ENCODE data around the gene FXYD7.

DNA sequence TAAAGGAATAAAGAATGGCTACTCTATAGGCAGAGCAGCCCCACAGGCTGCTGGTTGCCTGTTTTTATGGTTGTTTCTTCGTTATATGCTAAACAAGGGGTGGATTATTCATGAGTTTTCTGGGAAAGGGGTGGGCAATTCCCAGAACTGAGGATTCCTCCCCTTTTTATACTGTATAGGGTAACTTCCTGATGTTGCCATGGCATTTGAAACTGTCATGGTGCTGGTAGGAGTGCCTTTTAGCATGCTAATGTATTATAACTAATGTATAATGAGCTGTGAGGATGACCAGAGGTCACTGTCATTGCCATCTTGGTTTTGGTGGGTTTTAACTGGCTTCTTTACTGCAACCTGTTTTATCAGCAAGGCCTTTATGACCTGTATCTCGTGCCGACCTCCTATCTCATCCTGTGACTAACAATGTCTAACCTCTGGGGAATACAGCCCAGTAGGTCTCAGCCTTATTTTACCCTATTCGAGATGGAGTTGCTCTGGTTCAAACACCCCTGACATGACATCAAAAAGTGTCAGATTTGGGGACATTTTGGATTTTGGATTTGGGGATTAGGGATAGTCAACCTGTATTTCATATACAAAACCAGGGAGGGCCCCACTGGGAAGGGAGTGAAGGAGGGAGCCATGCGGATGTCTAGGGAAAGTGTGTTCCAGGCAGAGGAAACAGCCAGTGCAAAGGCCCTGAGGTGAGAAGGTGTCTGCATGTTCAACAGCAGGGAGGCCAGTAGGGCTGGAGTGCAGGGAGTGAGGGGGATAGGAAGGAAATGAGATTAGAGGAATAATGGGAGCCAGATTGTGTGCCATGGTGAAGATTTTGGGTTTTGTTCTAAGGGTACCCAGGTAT, 22.4 kb downstream of the FXYD7 start:
- TF ChIP-seq, protein P1, sequence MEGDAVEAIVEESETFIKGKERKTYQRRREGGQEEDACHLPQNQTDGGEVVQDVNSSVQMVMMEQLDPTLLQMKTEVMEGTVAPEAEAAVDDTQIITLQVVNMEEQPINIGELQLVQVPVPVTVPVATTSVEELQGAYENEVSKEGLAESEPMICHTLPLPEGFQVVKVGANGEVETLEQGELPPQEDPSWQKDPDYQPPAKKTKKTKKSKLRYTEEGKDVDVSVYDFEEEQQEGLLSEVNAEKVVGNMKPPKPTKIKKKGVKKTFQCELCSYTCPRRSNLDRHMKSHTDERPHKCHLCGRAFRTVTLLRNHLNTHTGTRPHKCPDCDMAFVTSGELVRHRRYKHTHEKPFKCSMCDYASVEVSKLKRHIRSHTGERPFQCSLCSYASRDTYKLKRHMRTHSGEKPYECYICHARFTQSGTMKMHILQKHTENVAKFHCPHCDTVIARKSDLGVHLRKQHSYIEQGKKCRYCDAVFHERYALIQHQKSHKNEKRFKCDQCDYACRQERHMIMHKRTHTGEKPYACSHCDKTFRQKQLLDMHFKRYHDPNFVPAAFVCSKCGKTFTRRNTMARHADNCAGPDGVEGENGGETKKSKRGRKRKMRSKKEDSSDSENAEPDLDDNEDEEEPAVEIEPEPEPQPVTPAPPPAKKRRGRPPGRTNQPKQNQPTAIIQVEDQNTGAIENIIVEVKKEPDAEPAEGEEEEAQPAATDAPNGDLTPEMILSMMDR (conservative IDR thresholded peaks at IDR 0.05): no peak
- TF ChIP-seq ZFX (IDR thresholded peaks at IDR 0.05): no peak

All from C4-2B (cell line).